Hepatocyte (in vitro differentiated cells): Measurements from ENCODE around the gene KDM2A. TPM values are rescaled to one million over a fixed set of nuclear protein-coding genes. Genes with fewer than 3 reads are reported as not detected.
A peak's percentile ranks its signal among the peaks of the same experiment; 100 is the strongest.
"Not testable (repeated sequence)": the region's sequence is repeated elsewhere in the genome, so short reads cannot be mapped to it uniquely, and the experiment has no call there.

Experiments used
- DNase-seq: peaks from one replicate; pipeline ENCODE4 v3.0.0-alpha.2; 2016; ENCODE audit warnings: low spot score
- H2AFZ ChIP-seq: fragments of 200-600 bp; sonication (generic); 2 replicates; pipeline ENCODE4 v1.6.0; 2016; ENCODE audit warnings: antibody characterized with exemption, mild to moderate bottlenecking
- H3K27ac ChIP-seq: fragments of 200-600 bp; sonication (generic); 2 replicates; pipeline ENCODE4 v1.5.1; 2016; ENCODE audit warnings: mild to moderate bottlenecking
- H3K27me3 ChIP-seq: fragments of 200-600 bp; sonication (generic); 2 replicates; pipeline ENCODE4 v1.6.1; 2016
- H3K36me3 ChIP-seq: fragments of 200-600 bp; sonication (generic); replicated peaks from 2 replicates; pipeline ENCODE4 v1.5.1; 2016; ENCODE audit warnings: low read depth; ENCODE audit not compliant: insufficient read depth
- H3K4me1 ChIP-seq: fragments of 200-600 bp; sonication (generic); 2 replicates; pipeline ENCODE4 v1.5.1; 2016; ENCODE audit warnings: mild to moderate bottlenecking, moderate library complexity; ENCODE audit not compliant: insufficient read depth
- H3K4me2 ChIP-seq: fragments of 200-600 bp; sonication (generic); 2 replicates; pipeline ENCODE4 v1.6.0; 2016
- H3K4me3 ChIP-seq: fragments of 200-600 bp; sonication (generic); 2 replicates; pipeline ENCODE4 v1.5.1; 2016; ENCODE audit warnings: mild to moderate bottlenecking
- H3K79me2 ChIP-seq: fragments of 200-600 bp; sonication (generic); 2 replicates; pipeline ENCODE4 v1.6.0; 2017; ENCODE audit warnings: mild to moderate bottlenecking
- H3K9me2 ChIP-seq: fragments of 200-600 bp; sonication (generic); replicated peaks from 2 replicates; pipeline ENCODE4 v1.6.0; 2017; ENCODE audit warnings: mild to moderate bottlenecking; ENCODE audit not compliant: insufficient read depth
- H3K9me3 ChIP-seq: fragments of 200-600 bp; sonication (generic); 2 replicates; pipeline ENCODE4 v1.5.1; 2016; ENCODE audit warnings: low read depth, mild to moderate bottlenecking
- H4K20me1 ChIP-seq: fragments of 200-600 bp; sonication (generic); 2 replicates; pipeline ENCODE4 v1.6.0; 2016; ENCODE audit warnings: mild to moderate bottlenecking; ENCODE audit not compliant: insufficient read depth, poor library complexity, severe bottlenecking
- CTCF ChIP-seq: fragments of 200-600 bp; sonication (generic); IDR thresholded peaks from 2 replicates; pipeline ENCODE4 v1.5.1; 2016; ENCODE audit warnings: antibody characterized with exemption, mild to moderate bottlenecking; ENCODE audit not compliant: poor library complexity
- EZH2 ChIP-seq: fragments of 200-600 bp; sonication (generic); IDR thresholded peaks from 2 replicates; pipeline ENCODE4 v1.6.1; 2016; ENCODE audit warnings: antibody characterized with exemption, mild to moderate bottlenecking, borderline replicate concordance
- EZH2phosphoT487 ChIP-seq: fragments of 200-600 bp; sonication (generic); IDR thresholded peaks from one replicate; pipeline ENCODE4 v1.6.1; 2018; ENCODE audit warnings: antibody characterized with exemption, mild to moderate bottlenecking, low read depth, moderate library complexity; ENCODE audit not compliant: unreplicated experiment, severe bottlenecking
- WGBS: methylation state at CpG from one replicate; pipeline ENCODE4 v1.1.6; 2016; ENCODE audit warnings: low lambda C conversion rate; ENCODE audit errors: missing lambda C conversion rate; 5-methylcytosine and 5-hydroxymethylcytosine counted together
- polyA plus RNA-seq: library from polyadenylated mRNA; unstranded; fragments of >200 nt; fragmentation: Nextera tagmentation; extraction: Ambion mirVana; gene quantifications from 2 replicates; pipeline ENCODE4 v1.2.1, GENCODE V29; 2016
- total RNA-seq: library from RNA; depleted of rRNA; stranded (reverse); fragments of >200 nt; gene quantifications from 2 replicates; pipeline ENCODE4 v1.2.3, GENCODE V29; 2014

KDM2A gene
- total and polyA plus RNA-seq, 2 experiments from 2014 or later = 18.7 to 51.2 TPM

GRCh38 chr11:67126986-67127385 lies 7.9 kb downstream of the KDM2A start:
- 85% methylated on average over 4 of the region's 4 CpGs for WGBS
- Histone ChIP-seq H3K4me3 (no peak overlapping the region), H3K9me3 (no peaks in the 10 kb centered on the region), H4K20me1 (peaks cover 63% of the 10 kb centered on the region), H3K36me3 (no peaks in the 10 kb centered on the region), H3K4me2 (no peak overlapping the region), H3K9me2 (no peaks in the 10 kb centered on the region), H2AFZ (no peak overlapping the region), H3K27me3 (no peaks in the 10 kb centered on the region), H3K27ac (no peak overlapping the region), H3K79me2 (peaks cover 100% of the 10 kb centered on the region), H3K4me1 (peaks cover 11% of the 10 kb centered on the region)
- no peak for DNase-seq
- TF ChIP-seq EZH2 = no peak
- TF ChIP-seq EZH2phosphoT487 = no peak
- TF ChIP-seq CTCF = no peak

GRCh38 chr11:67130861-67131260 lies 11.8 kb downstream of the KDM2A start:
- not testable (repeated sequence) for H3K9me2 ChIP-seq, H3K4me1 ChIP-seq, DNase-seq, H3K4me2 ChIP-seq, H2AFZ ChIP-seq, H3K9me3 ChIP-seq, H3K36me3 ChIP-seq, H3K27me3 ChIP-seq, H3K4me3 ChIP-seq
- WGBS = 93% methylated on average over 10 of the region's 10 CpGs
- peaks cover 43% of the 10 kb centered on the region for H4K20me1 ChIP-seq
- peaks cover 100% of the 10 kb centered on the region for H3K79me2 ChIP-seq
- H3K27ac ChIP-seq = peak overlapping the region; percentile 82

GRCh38 chr11:67136156-67136555 lies 17.1 kb downstream of the KDM2A start:
- Histone ChIP-seq H3K9me3 (no peaks in the 10 kb centered on the region), H4K20me1 (peaks cover 57% of the 10 kb centered on the region), H3K4me3 (no peak overlapping the region), H3K4me1 (peaks cover 13% of the 10 kb centered on the region), H3K27ac (peak overlapping the region; percentile 69), H3K9me2 (no peaks in the 10 kb centered on the region), H3K79me2 (peaks cover 100% of the 10 kb centered on the region), H2AFZ (no peak overlapping the region), H3K27me3 (no peaks in the 10 kb centered on the region), H3K4me2 (no peak overlapping the region), H3K36me3 (no peaks in the 10 kb centered on the region)
- DNase-seq = no peak
- no peak for TF ChIP-seq CTCF
- no peak for TF ChIP-seq EZH2phosphoT487
- TF ChIP-seq EZH2 = no peak
- 85% methylated on average over 1 of the region's 1 CpG for WGBS

GRCh38 chr11:67138922-67139321 lies 19.9 kb downstream of the KDM2A start:
- no peaks in the 10 kb centered on the region for H3K36me3 ChIP-seq
- no peak for DNase-seq
- TF ChIP-seq CTCF (no peak), EZH2 (no peak), EZH2phosphoT487 (no peak)
- H3K9me3 ChIP-seq = no peaks in the 10 kb centered on the region
- H3K27ac ChIP-seq = no peak overlapping the region
- WGBS = 91% methylated on average over 2 of the region's 4 CpGs
- peaks cover 13% of the 10 kb centered on the region for H3K4me1 ChIP-seq
- H3K27me3 ChIP-seq = no peaks in the 10 kb centered on the region
- no peak overlapping the region for H2AFZ ChIP-seq
- no peak overlapping the region for H3K4me3 ChIP-seq
- peaks cover 99% of the 10 kb centered on the region for H3K79me2 ChIP-seq
- no peak overlapping the region for H3K4me2 ChIP-seq
- H4K20me1 ChIP-seq = peaks cover 53% of the 10 kb centered on the region
- H3K9me2 ChIP-seq = no peaks in the 10 kb centered on the region
